DOHH2 (cell line): ENCODE measurements around the gene ZNF691.

Experiments used
- EZH2phosphoT487 ChIP-seq: fragments of 200-600 bp; sonication (generic); IDR thresholded peaks from 2 replicates; pipeline ENCODE4 v1.6.1; 2017; ENCODE audit warnings: borderline replicate concordance, mild to moderate bottlenecking, antibody characterized with exemption, low read length, moderate library complexity, mixed read lengths
- TF ChIP-seq, protein P1 (sequence below): fragments of 200-600 bp; sonication (generic); IDR thresholded peaks from one replicate; pipeline ENCODE4 v1.5.1; 2014; ENCODE audit warnings: antibody characterized with exemption, mild to moderate bottlenecking, low read depth, low read length; ENCODE audit not compliant: poor library complexity, severe bottlenecking

DNA sequence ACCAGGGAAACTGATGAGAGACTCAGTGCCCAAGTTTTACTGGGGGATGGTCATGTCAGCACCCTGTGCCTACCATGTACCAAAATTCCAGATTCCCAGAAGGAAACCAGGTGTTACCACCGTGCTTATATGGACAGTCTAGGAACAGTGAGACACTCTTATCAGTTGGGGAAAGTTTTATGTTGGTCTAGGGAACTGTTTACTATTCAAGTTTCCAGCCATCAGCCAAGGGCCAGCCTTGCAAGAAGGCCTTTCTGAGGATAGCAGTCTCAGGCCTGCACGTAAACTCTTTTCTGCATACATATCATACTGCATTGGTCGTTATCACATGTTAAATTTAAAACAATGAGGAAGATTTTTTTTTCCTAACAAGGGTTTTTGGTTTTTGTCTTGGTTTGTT lies 49.0 kb upstream of the ZNF691 start:
- TF ChIP-seq, protein P1, sequence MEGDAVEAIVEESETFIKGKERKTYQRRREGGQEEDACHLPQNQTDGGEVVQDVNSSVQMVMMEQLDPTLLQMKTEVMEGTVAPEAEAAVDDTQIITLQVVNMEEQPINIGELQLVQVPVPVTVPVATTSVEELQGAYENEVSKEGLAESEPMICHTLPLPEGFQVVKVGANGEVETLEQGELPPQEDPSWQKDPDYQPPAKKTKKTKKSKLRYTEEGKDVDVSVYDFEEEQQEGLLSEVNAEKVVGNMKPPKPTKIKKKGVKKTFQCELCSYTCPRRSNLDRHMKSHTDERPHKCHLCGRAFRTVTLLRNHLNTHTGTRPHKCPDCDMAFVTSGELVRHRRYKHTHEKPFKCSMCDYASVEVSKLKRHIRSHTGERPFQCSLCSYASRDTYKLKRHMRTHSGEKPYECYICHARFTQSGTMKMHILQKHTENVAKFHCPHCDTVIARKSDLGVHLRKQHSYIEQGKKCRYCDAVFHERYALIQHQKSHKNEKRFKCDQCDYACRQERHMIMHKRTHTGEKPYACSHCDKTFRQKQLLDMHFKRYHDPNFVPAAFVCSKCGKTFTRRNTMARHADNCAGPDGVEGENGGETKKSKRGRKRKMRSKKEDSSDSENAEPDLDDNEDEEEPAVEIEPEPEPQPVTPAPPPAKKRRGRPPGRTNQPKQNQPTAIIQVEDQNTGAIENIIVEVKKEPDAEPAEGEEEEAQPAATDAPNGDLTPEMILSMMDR = no peak
- no peak for TF ChIP-seq EZH2phosphoT487
